T-helper 2 cell treated with Interferon-gamma antibody and Interleukin-4, amounts not matched to agents 100 ng/mL and 5 ng/mL, for 36 hours (primary cell): ENCODE measurements around the gene PSENEN. TPM values are rescaled to one million over a fixed set of nuclear protein-coding genes. Genes with fewer than 3 reads are reported as not detected.

Experiments
- intact Hi-C: fragments of 100-400 bp; cut with micrococcal nuclease; formaldehyde crosslinking; loops from one replicate; pipeline ENCODE4 v1.15.1; 2023
- total RNA-seq: library from RNA; stranded (reverse); gene quantifications from 2 replicates; pipeline ENCODE4 v1.2.3, GENCODE V29; 2022

The PSENEN gene
- total RNA-seq = 42.0 and 45.5 TPM in 2 replicates

- intact Hi-C loops = loop anchor here (1.0 to 10.0 kb wide), 6 partner anchors 29 to 369 kb away; partner anchors contain the start of genes ARHGAP33, HCST, OVOL3 and POLR2I
Observed at GRCh38 chr19:35745328-35746086, at the start of gene PSENEN, which contains the start of gene U2AF1L4. TSS of gene PSENEN (plus strand) at chr19:35745651. CDS start at chr19:35745931, 280 bp downstream. TSS of gene U2AF1L4 (minus strand) at chr19:35745418. CDS start at chr19:35745391, 27 bp downstream.

- intact Hi-C loops = loop anchor here (10.0 kb wide), 1 partner anchor 169 kb away; the partner anchor contains the start of gene APLP1
Observed at GRCh38 chr19:35695895-35696422, 49.5 kb upstream of the PSENEN start.

GRCh38 chr19:35696835-35697234 is 48.6 kb upstream of the PSENEN start:
- intact Hi-C loops = loop anchor here (10.0 kb wide), 1 partner anchor 168 kb away; the partner anchor contains the start of gene APLP1

GRCh38 chr19:35702223-35703012 is 43.0 kb upstream of the PSENEN start:
- intact Hi-C loops = loop anchor here (1.0 to 5.0 kb wide), 3 partner anchors 11 to 350 kb away; partner anchors contain the start of genes THAP8 and WDR62

- intact Hi-C loops = loop anchor here (5.0 kb wide), 1 partner anchor 349 kb away; the partner anchor contains the start of genes THAP8 and WDR62
Observed at GRCh38 chr19:35703343-35703742, 42.1 kb upstream of the PSENEN start.

- intact Hi-C loops = loop anchor here (5.0 kb wide), 1 partner anchor 348 kb away; the partner anchor contains the start of genes THAP8 and WDR62
Observed at GRCh38 chr19:35704218-35704617, 41.2 kb upstream of the PSENEN start, which contains the start of gene ZBTB32. TSS of gene ZBTB32 (plus strand) at chr19:35704558. CDS start at chr19:35714627, 10,069 bp downstream.

GRCh38 chr19:35708391-35708790 is 37.1 kb upstream of the PSENEN start:
- intact Hi-C loops = no loop called here

- intact Hi-C loops = loop anchor here (5.0 to 10.0 kb wide), 2 partner anchors 191 to 404 kb away; partner anchors contain the start of genes HCST, NFKBID, OVOL3 and POLR2I
Observed at GRCh38 chr19:35710784-35711723, 34.4 kb upstream of the PSENEN start.

GRCh38 chr19:35712567-35713505 is 32.6 kb upstream of the PSENEN start:
- intact Hi-C loops = loop anchor here (1.0 to 10.0 kb wide), 5 partner anchors 11 to 402 kb away; partner anchors contain the start of genes HCST, NFKBID, OVOL3 and POLR2I

- intact Hi-C loops = loop anchor here (1.0 to 10.0 kb wide), 5 partner anchors 11 to 401 kb away; partner anchors contain the start of genes HCST, NFKBID, OVOL3 and POLR2I
Observed at GRCh38 chr19:35713506-35713850, 32.0 kb upstream of the PSENEN start.

GRCh38 chr19:35713904-35714495 is 31.5 kb upstream of the PSENEN start:
- intact Hi-C loops = loop anchor here (1.0 to 10.0 kb wide), 5 partner anchors 12 to 401 kb away; partner anchors contain the start of genes HCST, NFKBID, OVOL3 and POLR2I

GRCh38 chr19:35714601-35715354 is 30.7 kb upstream of the PSENEN start:
- intact Hi-C loops = loop anchor here (5.0 to 10.0 kb wide), 3 partner anchors 167 to 400 kb away; partner anchors contain the start of genes HCST, NFKBID, OVOL3 and POLR2I

- intact Hi-C loops = loop anchor here (5.0 to 10.0 kb wide), 2 partner anchors 168 to 399 kb away; partner anchors contain the start of genes OVOL3, POLR2I, TBCB and TMEM147
Observed at GRCh38 chr19:35715355-35715809, 30.1 kb upstream of the PSENEN start.

- intact Hi-C loops = loop anchor here (2.0 to 10.0 kb wide), 3 partner anchors 29 to 399 kb away; partner anchors contain the start of genes OVOL3, POLR2I, PSENEN and TBCB
Observed at GRCh38 chr19:35715981-35716800, 29.3 kb upstream of the PSENEN start.

- intact Hi-C loops = loop anchor here (1.0 to 10.0 kb wide), 11 partner anchors 15 to 398 kb away; partner anchors contain the start of genes COX6B1, LIN37, OVOL3 and POLR2I
Observed at GRCh38 chr19:35716801-35717664, 28.4 kb upstream of the PSENEN start.
